CD4-positive, alpha-beta T cell treated with Interleukin-6 for 4 hours (primary cell): ENCODE results near the gene IGSF3.
A peak's percentile ranks its signal among the peaks of the same experiment; 100 is the strongest.
"Not testable (repeated sequence)": the region's sequence is repeated elsewhere in the genome, so short reads cannot be mapped to it uniquely, and the experiment has no call there.

Source experiments
- DNase-seq: peaks from one replicate; pipeline ENCODE4 v3.0.0-alpha.2; 2020; ENCODE audit warnings: mixed read lengths

The IGSF3 gene

DNA sequence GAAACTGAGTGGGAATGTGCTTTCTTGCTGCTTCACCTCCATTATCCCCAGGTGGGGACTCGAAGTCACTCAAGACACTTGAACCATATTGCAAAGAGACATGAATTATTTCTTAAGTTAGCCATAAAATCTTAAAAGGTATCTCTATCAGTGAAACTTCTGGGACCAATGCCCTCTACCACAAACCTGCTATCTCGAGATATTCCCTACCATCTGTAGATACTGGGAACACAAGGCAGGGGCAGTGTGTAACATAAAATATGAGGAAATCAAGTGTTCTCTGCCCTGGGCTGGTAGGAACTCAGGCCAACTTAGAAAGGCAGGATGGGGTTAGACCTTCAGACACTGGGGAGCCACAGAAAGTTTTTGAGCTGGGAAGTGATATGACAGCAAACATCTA, 95.4 kb downstream of the IGSF3 start:
- no peak for DNase-seq

DNA sequence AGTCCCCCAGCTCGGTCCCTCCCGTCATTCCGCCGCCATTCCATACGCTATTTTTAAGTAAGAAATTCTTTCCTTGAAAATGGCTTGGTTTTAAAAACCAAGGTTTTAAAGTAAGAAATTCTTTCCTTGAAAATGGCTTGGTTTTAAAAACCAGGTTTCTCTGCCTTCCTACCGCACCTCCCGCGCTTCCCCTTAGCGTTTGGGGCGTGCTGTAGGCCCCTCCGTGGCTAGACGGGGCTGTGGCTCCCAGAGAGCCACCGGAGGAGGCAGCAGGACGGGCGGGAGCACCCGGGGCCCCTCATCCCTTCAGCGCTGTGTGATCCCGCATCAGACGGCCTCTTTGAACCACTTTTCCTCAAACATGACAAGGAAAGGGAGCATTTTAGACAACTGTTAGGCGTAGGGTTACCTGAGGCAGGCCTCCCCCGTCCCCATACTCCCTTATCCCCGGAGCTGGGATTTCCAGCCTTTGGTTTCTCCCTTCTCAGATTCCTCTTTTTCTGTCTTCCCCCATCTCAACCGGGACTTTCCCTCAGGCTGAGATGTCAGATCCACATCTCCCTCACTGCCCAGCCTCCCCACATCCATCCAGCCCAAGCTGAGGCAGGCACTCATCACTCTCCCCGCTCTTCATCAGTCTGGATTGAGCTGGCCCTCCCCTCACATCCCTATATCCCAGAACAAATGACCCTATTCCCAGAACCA, 96.2 kb downstream of the IGSF3 start:
- DNase-seq = no peak

GRCh38 chr1:116570358-116571214, 96.9 kb downstream of the IGSF3 start, which contains the start of gene CD58:
CD58 (minus strand) TSS chr1:116571026; CDS start chr1:116570972, 54 bp downstream.
- peak; percentile 84 for DNase-seq

DNA sequence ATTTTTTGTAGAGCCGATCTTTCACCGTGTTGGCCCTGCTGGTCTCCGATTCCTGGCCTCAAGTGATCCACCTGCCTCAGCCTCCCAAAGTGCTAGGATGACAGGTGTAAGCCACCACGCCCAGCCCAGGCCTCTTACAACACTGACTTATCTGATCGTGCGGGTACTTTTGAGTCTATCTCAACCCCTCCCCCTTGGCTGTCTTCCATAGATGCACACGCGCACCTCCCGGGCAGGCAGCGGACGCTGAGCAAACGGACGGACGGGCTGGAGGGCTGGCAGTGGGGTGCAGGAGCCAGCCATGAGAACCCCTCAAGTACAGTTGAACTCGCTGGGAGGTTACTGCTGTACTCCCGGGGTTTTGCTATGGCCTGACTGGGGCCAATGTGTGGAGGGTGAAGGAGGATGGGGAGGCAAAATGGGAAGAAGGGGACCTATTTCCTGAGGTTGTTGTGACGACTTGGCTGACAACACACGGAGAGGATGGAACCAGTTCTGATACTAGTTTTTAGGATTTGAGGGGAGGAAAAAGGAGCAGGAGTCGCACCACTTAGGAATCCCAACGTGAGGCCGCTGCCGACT, 97.7 kb downstream of the IGSF3 start:
- DNase-seq = peak; percentile 71

- no peak for DNase-seq
Observed at GRCh38 chr1:116569381-116569670, 98.2 kb downstream of the IGSF3 start.

DNA sequence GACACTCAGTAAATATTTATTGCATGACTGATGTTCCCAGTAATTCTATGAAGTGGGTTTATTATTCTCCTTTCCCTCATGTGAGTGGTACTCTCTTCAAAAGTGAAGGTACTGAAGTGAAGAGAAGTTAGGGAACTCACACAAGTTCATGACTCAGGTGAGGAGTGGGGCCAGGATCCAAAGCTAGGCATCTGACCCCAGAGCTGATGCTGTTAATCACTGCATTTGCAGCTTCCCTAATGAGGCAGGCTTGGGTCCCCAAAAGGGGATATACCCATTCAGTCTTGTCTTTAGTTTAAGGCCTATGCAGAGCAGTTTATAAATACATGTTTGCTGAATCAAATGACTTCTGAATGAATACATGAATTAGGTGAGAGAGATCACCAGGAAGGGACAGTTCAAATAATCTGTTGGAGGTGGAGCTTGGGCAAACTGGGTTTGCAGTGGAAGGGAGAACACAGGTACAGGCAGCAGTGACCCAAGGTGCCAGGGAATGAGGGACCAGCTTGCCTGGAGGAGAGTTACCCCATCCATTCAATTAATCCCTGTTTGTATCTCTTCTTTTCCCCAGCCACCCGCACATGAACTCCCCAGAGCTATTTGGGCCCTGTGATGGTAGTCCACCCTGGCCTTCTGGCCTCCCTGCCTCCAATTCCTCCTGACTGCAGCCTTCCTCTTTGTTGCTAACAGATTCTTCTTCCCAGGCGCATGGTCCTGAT, 98.7 kb downstream of the IGSF3 start:
- DNase-seq = no peak

- no peak for DNase-seq
Observed at GRCh38 chr1:116567790-116568661, 99.5 kb downstream of the IGSF3 start.

DNA sequence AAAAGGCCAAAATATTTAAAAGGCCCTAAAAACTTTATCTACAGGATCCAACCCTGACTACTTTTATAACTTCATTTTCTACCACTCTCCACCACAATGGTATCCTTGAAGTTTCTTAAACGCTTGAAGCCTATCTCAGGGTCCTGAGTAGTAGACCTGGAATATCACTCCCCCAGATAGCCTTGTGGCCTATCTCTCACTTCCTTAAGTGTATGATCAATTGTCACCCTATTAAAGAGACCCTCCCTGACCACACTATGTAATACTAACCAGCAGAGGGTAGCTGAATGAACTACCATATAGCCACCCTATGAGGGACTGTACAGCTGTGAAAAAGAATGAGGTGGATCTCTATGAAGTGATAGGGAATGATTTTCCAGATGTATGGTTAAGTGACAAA, 102.3 kb downstream of the IGSF3 start:
- no peak for DNase-seq

DNA sequence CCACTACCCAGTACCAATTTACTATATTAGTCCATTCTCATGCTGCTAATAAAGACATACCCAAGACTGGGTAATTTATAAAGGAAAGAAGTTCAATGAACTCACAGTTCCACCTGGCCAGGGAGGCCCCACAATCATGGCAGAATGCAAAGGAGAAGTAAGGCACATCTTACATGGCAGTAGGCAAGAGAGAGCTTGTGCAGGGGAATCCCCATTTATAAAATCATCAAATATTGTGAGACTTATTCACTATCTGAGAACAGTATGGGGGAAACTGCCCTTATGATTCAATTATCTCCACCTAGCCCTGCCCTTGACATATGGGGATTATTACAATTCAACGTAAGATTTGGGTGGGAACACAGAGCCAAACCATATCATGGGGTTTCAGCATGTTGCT, 103.1 kb downstream of the IGSF3 start:
- no peak for DNase-seq

DNA sequence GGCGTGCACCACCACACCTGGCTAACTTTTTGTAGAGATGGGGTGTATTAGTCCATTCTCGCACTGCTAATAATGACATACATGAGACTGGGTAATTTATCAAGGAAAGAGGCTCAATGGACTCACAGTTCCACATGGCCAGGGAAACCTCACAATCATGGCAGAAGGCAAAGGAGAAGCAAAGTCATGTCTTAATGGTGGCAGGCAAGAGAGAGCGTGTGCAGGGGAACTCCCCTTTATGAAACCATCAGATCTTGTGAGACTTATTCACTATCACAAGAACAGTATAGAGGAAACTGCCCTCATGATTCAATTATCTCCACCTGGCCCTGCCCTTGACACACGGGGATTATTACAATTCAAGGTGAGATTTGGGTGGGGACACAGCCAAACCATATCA, 105.1 kb downstream of the IGSF3 start:
- DNase-seq = not testable (repeated sequence)

- no peak for DNase-seq
Observed at GRCh38 chr1:116561563-116561962, 106.0 kb downstream of the IGSF3 start.

- DNase-seq = no peak
Observed at GRCh38 chr1:116560704-116561490, 106.6 kb downstream of the IGSF3 start.

DNA sequence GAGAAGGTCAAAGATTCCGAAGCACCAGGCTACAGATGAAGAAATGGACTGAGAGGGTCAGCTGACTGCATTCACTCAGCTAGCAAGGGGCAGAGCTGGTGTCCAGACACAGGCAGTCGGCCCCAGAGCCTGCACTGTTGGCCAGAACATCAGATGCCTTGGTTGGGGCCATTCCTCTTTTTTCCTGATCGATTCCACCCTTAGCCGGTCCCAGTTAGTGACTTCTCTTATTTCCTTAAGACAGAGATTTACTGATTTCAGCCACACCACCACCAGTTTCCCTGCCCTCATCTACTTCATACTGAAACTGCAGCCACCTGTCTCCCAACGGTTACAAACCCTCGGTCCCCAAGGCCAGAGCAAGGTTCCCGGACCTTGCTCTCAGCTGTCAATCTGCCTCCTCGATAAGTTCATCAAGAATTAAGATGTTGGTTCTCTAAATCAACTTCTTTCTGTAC, 108.2 kb downstream of the IGSF3 start:
- DNase-seq = no peak

- DNase-seq = no peak
Observed at GRCh38 chr1:116558571-116558970, 109.0 kb downstream of the IGSF3 start.

- DNase-seq = no peak
Observed at GRCh38 chr1:116558140-116558549, 109.4 kb downstream of the IGSF3 start.

DNA sequence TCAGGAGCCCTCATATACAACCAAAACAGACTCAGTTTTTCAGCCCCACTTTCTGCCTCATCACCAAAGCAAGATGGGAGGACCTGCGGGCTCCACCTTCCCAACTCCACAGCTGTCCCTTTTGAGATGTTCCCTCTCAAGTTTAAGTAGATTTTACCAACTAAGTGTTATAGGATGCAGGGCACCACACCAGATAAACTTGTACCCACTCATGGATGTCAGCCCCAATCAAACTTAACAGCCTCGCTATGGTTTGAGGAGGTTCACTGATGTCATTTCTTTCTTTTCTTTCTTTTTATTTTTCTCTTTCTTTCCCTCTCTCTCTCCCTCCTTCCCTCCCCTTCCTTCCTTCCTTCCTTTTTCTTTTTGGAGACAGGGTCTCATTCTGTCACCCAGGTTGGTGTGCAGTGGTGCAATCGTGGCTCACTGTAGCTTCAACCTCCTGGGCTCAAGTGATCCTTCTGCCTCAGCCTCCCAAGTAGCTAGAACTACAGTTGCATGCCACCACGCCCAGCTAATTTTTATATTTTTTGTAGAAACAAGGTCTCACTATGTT, 110.1 kb downstream of the IGSF3 start:
- DNase-seq = no peak

DNA sequence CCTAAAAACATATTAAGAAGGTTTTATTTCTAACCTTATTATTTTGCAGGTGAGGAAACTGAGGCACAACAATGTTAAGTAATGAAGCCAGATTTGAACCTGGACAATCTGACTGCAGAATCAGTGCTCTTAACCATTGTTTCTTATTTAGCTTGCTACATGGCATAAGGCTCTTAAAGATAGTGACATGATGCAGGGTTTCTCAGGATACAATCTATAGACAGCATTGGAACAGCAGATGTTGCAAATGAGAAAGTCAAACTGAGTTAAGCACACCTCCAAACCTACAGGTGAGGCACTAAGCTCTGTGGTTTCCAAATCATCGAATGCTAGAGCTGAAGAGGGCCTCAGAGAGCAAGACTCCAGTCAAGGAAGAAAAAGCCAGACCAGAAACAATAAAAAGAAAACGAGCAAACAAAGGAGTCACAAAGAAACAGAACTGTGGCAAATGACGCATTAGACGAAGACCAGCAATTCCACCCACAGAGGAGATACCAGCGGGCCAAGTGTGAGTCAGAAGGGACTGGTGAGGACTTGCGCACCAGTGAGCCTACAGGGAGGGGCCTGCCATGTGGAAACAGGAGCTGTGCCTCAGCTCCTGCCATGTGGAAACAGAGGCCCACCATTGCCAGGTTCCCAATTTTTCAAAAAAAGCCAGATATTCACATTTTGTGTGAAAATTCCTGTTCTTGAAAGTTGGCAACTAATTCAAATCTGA, 111.1 kb downstream of the IGSF3 start:
- peak; percentile 73 for DNase-seq

- no peak for DNase-seq
Observed at GRCh38 chr1:116554924-116555323, 112.6 kb downstream of the IGSF3 start.

DNA sequence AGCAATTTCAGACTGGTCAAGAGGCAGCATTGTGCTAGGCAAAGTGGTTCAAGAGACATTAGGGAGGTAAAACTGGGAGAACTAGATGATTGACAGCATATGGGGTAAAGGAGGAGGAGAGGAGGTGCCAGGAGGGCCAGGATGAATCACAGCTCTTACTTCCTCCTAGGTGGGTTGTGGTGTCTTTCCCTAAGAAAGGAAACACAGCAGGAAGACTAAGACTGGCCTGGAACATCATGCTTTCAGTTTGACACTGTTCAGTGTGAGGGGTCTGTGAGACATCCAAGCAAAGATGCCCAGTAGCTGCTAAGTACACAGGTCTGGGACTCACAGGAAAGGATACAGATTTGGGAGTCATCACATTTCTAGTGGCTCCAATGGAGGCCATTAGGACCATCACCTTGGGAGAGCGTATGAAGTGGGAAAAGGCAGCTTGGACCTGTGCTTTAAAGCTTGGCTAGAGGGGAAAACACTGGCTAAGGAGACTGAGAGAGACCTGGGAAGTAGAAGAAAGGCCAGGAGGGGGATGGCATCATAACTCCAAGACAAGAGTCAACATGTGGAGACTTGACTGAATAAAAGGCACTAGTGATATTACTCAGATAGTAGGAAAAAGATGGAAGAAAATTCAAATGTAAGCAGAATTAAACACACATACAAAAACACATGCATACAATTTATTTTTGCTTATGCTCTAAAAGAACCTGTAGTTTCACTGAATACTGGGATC, 114.0 kb downstream of the IGSF3 start:
- DNase-seq = no peak
